Measurements from ENCODE around the gene ATXN1L. TPM values are rescaled to one million over a fixed set of nuclear protein-coding genes. Genes with fewer than 3 reads are reported as not detected.

Gene ATXN1L
- total and polyA plus RNA-seq, 10 donors: 3.1 to 37.5 (median 28.0) TPM

DNA sequence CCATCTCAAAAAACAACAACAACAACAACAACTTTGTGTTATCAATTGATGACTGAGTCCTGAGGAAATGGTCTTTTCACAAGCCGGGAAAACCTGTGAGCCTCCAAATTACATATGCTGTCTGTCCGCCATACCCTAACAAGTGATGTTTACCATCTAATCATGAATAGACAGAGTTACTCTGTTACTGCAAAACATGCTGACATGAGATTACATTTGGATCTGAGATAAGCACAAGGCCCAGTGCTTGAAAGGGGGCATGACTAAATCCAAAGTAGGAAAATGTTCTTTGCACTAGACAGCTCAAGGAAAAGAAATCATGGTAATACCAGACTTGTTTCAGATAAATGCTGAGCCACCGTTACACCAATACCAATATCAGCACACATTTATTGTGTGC is 8.6 kb upstream of the ATXN1L start:
- WGBS, 5 donors: 89 to 96% (median 93%) methylated on average over 3 of the region's 3 CpGs
- H3K27me3 ChIP-seq (replicated peaks in 1 of 7): no peaks in the 10 kb centered on the region
- no peak for TF ChIP-seq POLR2AphosphoS5 (IDR thresholded peaks at IDR 0.05)
- TF ChIP-seq, protein P1, sequence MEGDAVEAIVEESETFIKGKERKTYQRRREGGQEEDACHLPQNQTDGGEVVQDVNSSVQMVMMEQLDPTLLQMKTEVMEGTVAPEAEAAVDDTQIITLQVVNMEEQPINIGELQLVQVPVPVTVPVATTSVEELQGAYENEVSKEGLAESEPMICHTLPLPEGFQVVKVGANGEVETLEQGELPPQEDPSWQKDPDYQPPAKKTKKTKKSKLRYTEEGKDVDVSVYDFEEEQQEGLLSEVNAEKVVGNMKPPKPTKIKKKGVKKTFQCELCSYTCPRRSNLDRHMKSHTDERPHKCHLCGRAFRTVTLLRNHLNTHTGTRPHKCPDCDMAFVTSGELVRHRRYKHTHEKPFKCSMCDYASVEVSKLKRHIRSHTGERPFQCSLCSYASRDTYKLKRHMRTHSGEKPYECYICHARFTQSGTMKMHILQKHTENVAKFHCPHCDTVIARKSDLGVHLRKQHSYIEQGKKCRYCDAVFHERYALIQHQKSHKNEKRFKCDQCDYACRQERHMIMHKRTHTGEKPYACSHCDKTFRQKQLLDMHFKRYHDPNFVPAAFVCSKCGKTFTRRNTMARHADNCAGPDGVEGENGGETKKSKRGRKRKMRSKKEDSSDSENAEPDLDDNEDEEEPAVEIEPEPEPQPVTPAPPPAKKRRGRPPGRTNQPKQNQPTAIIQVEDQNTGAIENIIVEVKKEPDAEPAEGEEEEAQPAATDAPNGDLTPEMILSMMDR (IDR thresholded peaks at IDR 0.05 in 8 of 11, conservative IDR thresholded peaks at IDR 0.05 in 3 of 11): no peak
- TF ChIP-seq POLR2A (IDR thresholded peaks at IDR 0.05): no peak
- no peak overlapping the region for H3K27ac ChIP-seq
- H3K36me3 ChIP-seq: no peaks in the 10 kb centered on the region
- no peaks in the 10 kb centered on the region for H3K9me3 ChIP-seq
- intact Hi-C loops (cut with DNase I; ENCODE audit: low total_unique reads): no loop called here
- H3K4me3 ChIP-seq: no peak overlapping the region
- DNase-seq: no peak
- peaks cover 0 to 5% (median 0%) of the 10 kb centered on the region in 6 donors for H3K4me1 ChIP-seq

DNA sequence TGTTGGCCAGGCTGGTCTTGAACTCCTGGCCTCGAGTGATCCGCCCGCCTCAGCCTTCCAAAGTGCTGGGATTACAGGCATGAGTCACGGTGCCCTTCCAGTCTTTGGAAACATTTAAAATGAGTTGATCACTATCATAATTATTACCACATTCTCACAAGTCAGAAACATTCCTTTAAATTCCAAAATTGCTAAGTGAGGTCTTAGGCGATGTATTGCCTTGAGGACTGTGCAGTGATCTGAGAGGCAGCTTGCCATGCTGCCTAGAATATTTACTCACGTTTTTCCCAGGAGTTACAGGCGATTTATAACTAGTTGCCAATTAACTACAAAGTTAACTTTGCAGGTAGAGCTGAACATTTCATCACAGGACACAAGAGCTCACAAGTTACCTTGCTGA is 5.7 kb upstream of the ATXN1L start:
- Histone ChIP-seq H3K9me3 (no peaks in the 10 kb centered on the region), H3K4me3 (no peak overlapping the region), H3K27ac (no peak overlapping the region), H3K4me1 (peaks cover 0 to 31% (median 5%) of the 10 kb centered on the region in 6 donors), H3K27me3 (replicated peaks in 1 of 7) (no peaks in the 10 kb centered on the region), H3K36me3 (no peaks in the 10 kb centered on the region)
- no peak for DNase-seq
- intact Hi-C loops (cut with DNase I; ENCODE audit: low total_unique reads): no loop called here
- WGBS, 5 donors: 80 to 88% (median 81%) methylated on average over 7 of the region's 7 CpGs
- TF ChIP-seq POLR2A (IDR thresholded peaks at IDR 0.05) (no peak), POLR2AphosphoS5 (IDR thresholded peaks at IDR 0.05) (no peak)
- TF ChIP-seq, protein P1 (IDR thresholded peaks at IDR 0.05 in 8 of 11, conservative IDR thresholded peaks at IDR 0.05 in 3 of 11): no peak

DNA sequence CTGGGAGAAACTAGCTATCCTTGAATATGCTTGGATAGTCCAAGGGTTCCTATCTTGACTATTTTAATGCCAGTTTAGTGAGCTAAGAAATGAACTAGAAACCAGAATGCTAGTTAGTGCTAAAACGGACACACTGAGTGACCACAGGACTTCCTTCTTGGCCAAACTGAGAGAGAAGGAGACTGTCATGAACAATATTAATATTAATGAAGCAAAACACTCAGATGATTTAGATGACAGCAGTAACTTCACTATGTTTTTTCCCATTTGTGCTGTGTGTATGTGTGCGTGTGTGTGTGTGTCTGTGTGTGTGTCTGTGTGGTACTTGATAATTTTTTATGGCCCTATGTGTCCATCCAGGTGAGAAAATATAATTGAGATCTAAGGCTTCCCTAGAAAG is 2.2 kb upstream of the ATXN1L start:
- peak overlapping the region in 1 of 8 donors; percentile 35 for H3K27ac ChIP-seq
- DNase-seq: no peak
- peaks cover 13 to 58% (median 28%) of the 10 kb centered on the region in 6 donors for H3K4me1 ChIP-seq
- no peaks in the 10 kb centered on the region for H3K27me3 ChIP-seq (replicated peaks in 1 of 7)
- intact Hi-C loops (cut with DNase I; ENCODE audit: low total_unique reads): no loop called here
- 53 to 63% (median 60%) methylated on average over 2 of the region's 2 CpGs for WGBS, 5 donors
- peaks cover 0 to 10% (median 5%) of the 10 kb centered on the region in 6 donors for H3K36me3 ChIP-seq
- no peak for TF ChIP-seq POLR2AphosphoS5 (IDR thresholded peaks at IDR 0.05)
- TF ChIP-seq POLR2A (IDR thresholded peaks at IDR 0.05): no peak
- TF ChIP-seq, protein P1 (IDR thresholded peaks at IDR 0.05 in 8 of 11, conservative IDR thresholded peaks at IDR 0.05 in 3 of 11): no peak
- H3K4me3 ChIP-seq: no peak overlapping the region
- H3K9me3 ChIP-seq: no peaks in the 10 kb centered on the region

DNA sequence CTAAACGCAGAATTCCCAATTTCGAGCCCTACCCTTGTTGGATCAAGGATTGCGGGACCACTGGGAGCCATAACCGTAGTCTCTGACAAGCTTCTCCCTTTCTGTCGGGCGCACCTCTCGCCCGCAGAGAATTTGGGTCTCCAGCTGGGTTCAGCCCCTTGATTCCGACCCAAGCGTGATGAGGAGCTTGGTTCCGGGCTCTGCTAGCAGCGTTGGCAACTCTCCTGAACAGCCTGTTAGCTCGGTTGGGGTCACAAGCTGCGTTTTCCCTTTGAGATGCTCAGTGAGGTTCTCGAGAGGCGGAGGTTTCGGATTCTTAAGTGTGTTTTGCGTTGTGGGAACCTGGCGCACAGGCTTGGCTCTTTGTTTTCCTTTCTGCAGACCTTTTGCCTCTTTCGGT is 655 bp downstream of the ATXN1L start:
- no peak for DNase-seq
- Histone ChIP-seq H3K4me3 (peak overlapping the region; percentile 82 to 100 (median 99)), H3K4me1 (peaks cover 13 to 63% (median 28%) of the 10 kb centered on the region in 6 donors), H3K27ac (peak overlapping the region; percentile 77 to 94 (median 91)), H3K36me3 (peaks cover 0 to 39% (median 34%) of the 10 kb centered on the region in 6 donors), H3K9me3 (no peaks in the 10 kb centered on the region), H3K27me3 (replicated peaks in 1 of 7) (no peaks in the 10 kb centered on the region)
- TF ChIP-seq POLR2A (IDR thresholded peaks at IDR 0.05) (no peak), POLR2AphosphoS5 (IDR thresholded peaks at IDR 0.05) (no peak)
- TF ChIP-seq, protein P1 (IDR thresholded peaks at IDR 0.05 in 8 of 11, conservative IDR thresholded peaks at IDR 0.05 in 3 of 11): no peak
- WGBS, 5 donors: 0 to 2% (median 1%) methylated on average over 16 to 20 of the region's 20 CpGs
- intact Hi-C loops (cut with DNase I; ENCODE audit: low total_unique reads): no loop called here
